Thoracic aorta (tissue), 2 donors: Measurements from ENCODE around the gene RPGR. TPM values are rescaled to one million over a fixed set of nuclear protein-coding genes. Genes with fewer than 3 reads are reported as not detected.

Experiments
- ATAC-seq: fragments of 150-250 bp; one replicate; pipeline ENCODE4 v1.8.0; 2017; ENCODE audit warnings: low read depth; ENCODE audit not compliant: insufficient number of reproducible peaks, low FRiP score
- DNase-seq: peaks from one replicate; pipeline ENCODE4 v3.0.0-alpha.2; 2020; ENCODE audit warnings: low spot score
- H3K27ac ChIP-seq, 2 donors: fragments of 200-600 bp; sonication (generic); 1 replicate in 1 of 2; 2 replicates in 1 of 2; pipeline ENCODE4 v1.5.1; 2016; ENCODE audit warnings: mild to moderate bottlenecking in 2 of 2, moderate library complexity in 2 of 2
- H3K27me3 ChIP-seq: fragments of 200-600 bp; sonication (generic); replicated peaks from 2 replicates; pipeline ENCODE4 v1.6.0; 2016; ENCODE audit warnings: mild to moderate bottlenecking; ENCODE audit not compliant: insufficient read depth
- H3K36me3 ChIP-seq: fragments of 200-600 bp; sonication (generic); one replicate; pipeline ENCODE4 v1.5.1; 2016
- H3K4me1 ChIP-seq, 2 donors: fragments of 200-600 bp; sonication (generic); 1 replicate in 1 of 2; 2 replicates in 1 of 2; pipeline versions ENCODE4 v1.5.1 to v1.6.0; 2016; ENCODE audit warnings: low read depth in 2 of 2, mild to moderate bottlenecking in 1 of 2; ENCODE audit not compliant: control insufficient read depth in 1 of 2
- H3K4me3 ChIP-seq: fragments of 200-600 bp; sonication (generic); 2 replicates; pipeline ENCODE4 v1.5.1; 2016; ENCODE audit warnings: mild to moderate bottlenecking
- H3K9me3 ChIP-seq: fragments of 200-600 bp; sonication (generic); 2 replicates; pipeline ENCODE4 v1.5.1; 2016
- total RNA-seq, 2 donors: library from RNA; depleted of rRNA; stranded (reverse); fragments of >200 nt; gene quantifications; one replicate each; pipeline versions ENCODE4 v1.1.0 to v1.2.3, GENCODE V29; 2016
- TF ChIP-seq, protein P1 (sequence below): fragments of 200-600 bp; sonication (generic); IDR thresholded peaks from one replicate; pipeline ENCODE4 v1.5.1; 2019; ENCODE audit warnings: antibody characterized with exemption

RPGR gene
- total RNA-seq, 2 donors from 2014 or later, result 12.6 to 37.2 TPM

DNA sequence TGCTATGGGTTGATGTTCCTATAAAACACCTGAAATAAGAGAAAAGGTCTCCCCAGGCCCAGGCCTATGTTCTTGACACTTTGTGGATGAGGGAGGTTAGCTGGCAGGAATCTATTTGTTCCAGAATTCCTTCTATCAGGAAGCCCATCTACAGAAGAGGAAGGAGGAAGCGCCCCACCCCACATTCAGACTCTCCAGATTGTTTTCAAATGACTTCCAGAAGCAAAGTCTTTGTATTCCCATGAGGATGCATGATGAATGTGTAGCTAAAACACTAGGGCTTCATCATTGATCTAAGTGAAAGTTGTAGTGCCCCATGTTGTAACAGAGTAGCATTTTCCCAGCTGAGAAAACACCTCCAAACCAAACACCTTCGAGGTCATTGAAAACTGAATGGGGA is 41.5 kb upstream of the RPGR start:
- DNase-seq (no peak), ATAC-seq (no peak)
- Histone ChIP-seq H3K27me3 (no peaks in the 10 kb centered on the region), H3K27ac (no peak overlapping the region), H3K36me3 (no peaks in the 10 kb centered on the region), H3K4me3 (no peak overlapping the region), H3K4me1 (no peaks in the 10 kb centered on the region), H3K9me3 (no peaks in the 10 kb centered on the region)
- TF ChIP-seq, protein P1, sequence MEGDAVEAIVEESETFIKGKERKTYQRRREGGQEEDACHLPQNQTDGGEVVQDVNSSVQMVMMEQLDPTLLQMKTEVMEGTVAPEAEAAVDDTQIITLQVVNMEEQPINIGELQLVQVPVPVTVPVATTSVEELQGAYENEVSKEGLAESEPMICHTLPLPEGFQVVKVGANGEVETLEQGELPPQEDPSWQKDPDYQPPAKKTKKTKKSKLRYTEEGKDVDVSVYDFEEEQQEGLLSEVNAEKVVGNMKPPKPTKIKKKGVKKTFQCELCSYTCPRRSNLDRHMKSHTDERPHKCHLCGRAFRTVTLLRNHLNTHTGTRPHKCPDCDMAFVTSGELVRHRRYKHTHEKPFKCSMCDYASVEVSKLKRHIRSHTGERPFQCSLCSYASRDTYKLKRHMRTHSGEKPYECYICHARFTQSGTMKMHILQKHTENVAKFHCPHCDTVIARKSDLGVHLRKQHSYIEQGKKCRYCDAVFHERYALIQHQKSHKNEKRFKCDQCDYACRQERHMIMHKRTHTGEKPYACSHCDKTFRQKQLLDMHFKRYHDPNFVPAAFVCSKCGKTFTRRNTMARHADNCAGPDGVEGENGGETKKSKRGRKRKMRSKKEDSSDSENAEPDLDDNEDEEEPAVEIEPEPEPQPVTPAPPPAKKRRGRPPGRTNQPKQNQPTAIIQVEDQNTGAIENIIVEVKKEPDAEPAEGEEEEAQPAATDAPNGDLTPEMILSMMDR, result no peak

DNA sequence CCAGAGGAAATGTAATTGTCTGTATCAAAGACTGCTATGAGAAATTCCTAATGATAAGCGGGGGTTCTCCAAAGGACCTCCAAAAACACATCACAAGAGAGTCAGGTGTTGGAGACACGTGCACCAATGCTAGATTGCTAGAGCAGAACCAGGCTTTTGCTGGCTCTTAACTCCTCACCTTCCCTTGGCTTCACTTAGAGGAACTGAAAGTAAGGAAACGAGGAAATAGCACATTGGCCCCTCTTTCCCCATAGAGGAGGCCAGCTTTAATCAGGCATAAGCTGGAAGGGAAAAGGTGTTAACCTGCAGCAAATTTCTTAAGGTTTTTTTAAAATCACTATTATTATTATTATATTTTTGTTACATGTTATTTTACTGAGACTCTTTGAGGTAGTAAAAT is 38.6 kb upstream of the RPGR start:
- H3K27me3 ChIP-seq, result no peaks in the 10 kb centered on the region
- no peaks in the 10 kb centered on the region for H3K36me3 ChIP-seq
- TF ChIP-seq, protein P1, result no peak
- DNase-seq (no peak), ATAC-seq (no peak)
- no peaks in the 10 kb centered on the region for H3K9me3 ChIP-seq
- H3K4me1 ChIP-seq, result no peaks in the 10 kb centered on the region
- no peak overlapping the region for H3K4me3 ChIP-seq
- no peak overlapping the region for H3K27ac ChIP-seq

DNA sequence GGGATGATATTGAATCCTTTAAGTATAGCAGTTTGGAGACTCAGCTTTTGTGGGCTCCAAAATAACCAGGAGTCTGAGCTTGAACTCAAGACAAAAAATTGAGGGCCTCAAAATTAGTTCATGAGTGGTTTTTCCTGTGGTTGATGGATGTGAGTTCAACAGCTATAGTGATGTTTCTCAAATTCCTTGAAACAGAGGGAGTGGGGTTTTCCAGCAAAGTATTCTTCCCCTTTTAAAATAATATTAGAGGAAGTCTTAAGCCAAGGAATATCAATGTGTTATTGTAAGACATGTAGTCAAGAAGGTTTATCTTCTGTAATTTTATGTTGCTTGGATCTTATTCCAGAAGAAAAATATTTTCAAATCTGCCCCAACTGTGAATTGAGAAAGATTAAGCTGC is 35.7 kb upstream of the RPGR start:
- Histone ChIP-seq H3K27ac (no peak overlapping the region), H3K27me3 (no peaks in the 10 kb centered on the region), H3K9me3 (no peaks in the 10 kb centered on the region), H3K4me1 (no peaks in the 10 kb centered on the region), H3K36me3 (no peaks in the 10 kb centered on the region), H3K4me3 (no peak overlapping the region)
- no peak for ATAC-seq
- TF ChIP-seq, protein P1, result no peak
- no peak for DNase-seq

DNA sequence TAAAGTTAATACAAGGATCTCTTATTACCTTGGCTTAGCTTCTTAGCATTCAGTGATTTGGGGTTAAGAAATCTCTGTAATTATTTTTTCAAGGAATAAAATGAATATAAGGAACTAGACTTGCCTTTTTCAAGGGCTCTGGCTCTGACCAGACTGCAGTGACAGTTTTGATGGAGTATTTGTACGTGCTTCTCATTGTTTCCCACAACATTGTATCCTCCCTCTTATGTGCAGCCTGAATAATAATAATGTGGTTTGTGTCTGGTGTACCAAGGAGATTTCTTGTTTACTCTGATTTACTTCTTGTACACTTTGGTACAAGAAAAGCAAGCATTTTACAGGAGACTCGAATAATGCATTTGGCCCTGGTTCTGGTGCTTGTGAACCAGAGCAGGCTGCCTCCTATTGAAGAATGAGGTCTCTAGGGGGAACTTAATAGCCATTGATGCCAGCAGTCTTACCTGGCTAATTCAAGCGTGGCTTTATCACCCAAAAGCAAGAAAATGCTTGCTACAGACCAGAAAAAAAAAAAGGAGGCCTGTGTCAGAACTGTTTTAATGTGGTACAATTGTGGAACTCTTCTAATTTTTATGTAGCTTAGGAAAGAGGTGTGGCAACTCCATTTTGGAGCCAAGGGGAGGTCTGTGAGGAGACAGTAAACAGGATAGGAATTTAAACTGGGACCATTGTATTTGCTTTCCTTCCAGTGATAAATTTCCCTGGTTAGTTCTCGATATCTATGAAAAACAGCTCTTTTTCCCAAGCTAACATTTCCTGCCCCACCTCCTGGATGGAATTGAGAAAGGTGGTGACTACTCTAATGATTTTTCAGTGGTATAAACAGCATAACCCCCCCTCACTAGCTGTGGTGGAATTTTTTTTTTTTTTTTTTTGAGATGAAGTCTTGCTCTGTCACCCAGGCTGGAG is 30.7 kb upstream of the RPGR start:
- TF ChIP-seq, protein P1, result no peak
- Histone ChIP-seq H3K4me1 (no peaks in the 10 kb centered on the region), H3K36me3 (no peaks in the 10 kb centered on the region), H3K27me3 (no peaks in the 10 kb centered on the region), H3K9me3 (no peaks in the 10 kb centered on the region), H3K4me3 (no peak overlapping the region), H3K27ac (no peak overlapping the region)
- ATAC-seq (no peak), DNase-seq (no peak)

DNA sequence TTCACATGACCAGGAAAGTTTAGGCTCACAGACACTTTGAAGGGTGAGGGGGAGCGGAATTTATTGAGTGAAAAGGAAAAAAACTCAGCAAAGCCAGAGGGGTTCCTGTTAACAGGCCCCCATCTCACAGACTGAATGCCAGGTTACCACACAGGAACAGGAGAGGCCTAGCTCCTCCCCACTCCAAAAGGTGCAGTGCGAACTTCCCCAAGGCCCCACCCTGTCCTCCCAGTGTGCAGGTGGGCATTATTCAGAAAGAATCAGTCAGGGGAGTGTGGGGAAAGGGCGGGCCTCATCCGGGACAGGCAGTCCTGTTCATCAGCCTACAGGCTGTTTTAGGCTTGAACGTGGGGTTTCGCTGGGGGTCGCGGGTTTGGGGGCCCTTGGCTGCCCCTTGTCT is 29.1 kb upstream of the RPGR start:
- Histone ChIP-seq H3K36me3 (no peaks in the 10 kb centered on the region), H3K4me3 (no peak overlapping the region), H3K27me3 (no peaks in the 10 kb centered on the region), H3K27ac (no peak overlapping the region), H3K9me3 (no peaks in the 10 kb centered on the region), H3K4me1 (no peaks in the 10 kb centered on the region)
- TF ChIP-seq, protein P1, result no peak
- ATAC-seq (no peak), DNase-seq (no peak)
